Activated CD4-positive, alpha-beta T cell treated with anti-CD3 and anti-CD28 coated beads for 4 hours (primary cell): ENCODE data around the gene ANXA2R.
"Not testable (repeated sequence)": the region's sequence is repeated elsewhere in the genome, so short reads cannot be mapped to it uniquely, and the experiment has no call there.

Experiments used
- DNase-seq, 2 donors: peaks; one replicate each; pipeline ENCODE4 v3.0.0-alpha.2; 2020

ANXA2R gene, protein sequence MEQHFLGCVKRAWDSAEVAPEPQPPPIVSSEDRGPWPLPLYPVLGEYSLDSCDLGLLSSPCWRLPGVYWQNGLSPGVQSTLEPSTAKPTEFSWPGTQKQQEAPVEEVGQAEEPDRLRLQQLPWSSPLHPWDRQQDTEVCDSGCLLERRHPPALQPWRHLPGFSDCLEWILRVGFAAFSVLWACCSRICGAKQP

DNA sequence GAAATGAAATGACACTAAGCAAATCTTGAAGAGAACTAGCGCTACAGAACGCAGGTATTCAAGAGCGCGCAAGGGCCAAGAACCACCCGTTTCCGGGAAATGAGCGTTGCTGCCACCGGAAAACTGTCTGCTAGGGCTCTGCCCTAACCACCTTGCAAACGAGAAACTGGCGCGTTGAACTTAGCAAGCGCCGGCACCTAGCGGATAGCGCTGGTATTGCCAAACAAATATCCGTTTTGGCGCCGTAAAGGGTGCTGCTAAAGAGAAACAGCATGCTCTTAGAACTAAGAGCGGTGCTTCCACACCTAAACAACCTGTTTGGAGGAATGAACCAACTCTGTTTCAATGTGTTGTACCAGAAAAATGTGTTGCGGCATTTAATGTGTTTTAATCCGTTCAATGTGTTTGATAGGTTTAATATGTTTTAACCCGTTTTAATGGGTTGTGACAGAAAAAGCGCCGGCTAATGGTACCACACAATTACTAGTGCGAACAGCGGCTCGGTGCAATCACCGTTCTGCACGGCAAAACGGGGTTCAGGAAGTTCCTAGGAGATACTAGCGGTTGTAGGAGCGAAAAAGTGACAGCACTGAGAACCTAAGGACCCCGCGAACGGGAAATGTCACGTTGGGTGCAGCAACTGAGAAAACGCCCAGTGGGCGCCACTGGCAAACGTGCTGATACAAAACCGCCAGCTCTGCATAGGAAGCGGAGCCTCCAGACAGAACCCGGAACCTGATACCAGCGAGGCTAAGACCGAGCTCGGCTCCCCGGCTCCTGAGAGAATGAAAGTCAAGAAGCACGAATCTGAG is at the start of gene ANXA2R:
ANXA2R (minus strand) TSS at position 33 of the 812 bp plus-strand sequence. CDS start 273 bp downstream, outside the sequence.
- DNase-seq: peak; percentile 93 to 94

DNA sequence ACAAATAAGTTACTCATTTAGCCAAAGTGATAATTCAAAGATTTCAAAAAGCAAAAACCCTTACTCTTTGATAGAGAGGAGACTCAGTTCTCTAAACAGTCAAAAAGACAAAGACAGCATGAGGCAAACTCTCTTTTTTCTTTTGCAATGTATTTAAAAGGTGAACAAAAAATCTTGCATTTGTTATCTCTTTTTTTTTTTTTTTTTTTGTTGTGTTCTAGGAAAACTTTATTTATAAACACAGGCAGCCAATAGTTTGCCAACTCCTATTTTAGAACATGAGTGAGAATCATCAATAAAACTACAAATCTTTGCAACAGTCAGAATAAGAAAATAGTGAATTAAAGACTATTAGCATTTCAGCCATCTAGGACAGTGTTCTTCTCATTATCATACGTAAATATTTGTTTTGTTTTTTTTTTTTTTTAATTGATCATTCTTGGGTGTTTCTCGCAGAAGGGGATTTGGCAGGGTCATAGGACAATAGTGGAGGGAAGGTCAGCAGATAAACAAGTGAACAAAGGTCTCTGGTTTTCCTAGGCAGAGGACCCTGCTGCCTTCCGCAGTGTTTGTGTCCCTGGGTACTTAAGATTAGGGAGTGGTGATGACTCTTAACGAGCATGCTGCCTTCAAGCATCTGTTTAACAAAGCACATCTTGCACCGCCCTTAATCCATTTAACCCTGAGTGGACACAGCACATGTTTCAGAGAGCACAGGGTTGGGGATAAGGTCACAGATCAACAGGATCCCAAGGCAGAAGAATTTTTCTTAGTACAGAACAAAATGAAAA is 46.2 kb upstream of the ANXA2R start:
- DNase-seq: not testable (repeated sequence)

- no peak for DNase-seq
Measured at GRCh38 chr5:43085453-43085852, 45.3 kb upstream of the ANXA2R start.

DNA sequence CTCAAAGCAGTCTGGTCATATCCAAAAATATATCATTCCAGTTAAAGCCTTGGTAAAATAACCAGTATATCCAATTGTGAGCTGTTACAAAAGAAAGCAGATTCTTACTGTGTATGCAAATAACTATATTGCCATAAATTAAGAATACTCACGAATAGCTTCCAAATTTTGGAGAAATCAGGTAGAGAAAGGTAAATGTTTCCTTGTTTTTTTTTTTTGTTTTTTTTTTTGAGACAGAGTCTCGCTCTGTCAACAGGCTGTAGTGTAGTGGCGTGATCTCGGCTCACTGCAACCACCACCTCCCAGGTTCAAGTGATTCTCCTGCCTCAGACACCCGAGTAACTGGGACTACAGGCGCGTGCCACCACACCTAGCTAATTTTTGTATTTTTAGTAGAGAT is 44.3 kb upstream of the ANXA2R start:
- DNase-seq: not testable (repeated sequence)

DNA sequence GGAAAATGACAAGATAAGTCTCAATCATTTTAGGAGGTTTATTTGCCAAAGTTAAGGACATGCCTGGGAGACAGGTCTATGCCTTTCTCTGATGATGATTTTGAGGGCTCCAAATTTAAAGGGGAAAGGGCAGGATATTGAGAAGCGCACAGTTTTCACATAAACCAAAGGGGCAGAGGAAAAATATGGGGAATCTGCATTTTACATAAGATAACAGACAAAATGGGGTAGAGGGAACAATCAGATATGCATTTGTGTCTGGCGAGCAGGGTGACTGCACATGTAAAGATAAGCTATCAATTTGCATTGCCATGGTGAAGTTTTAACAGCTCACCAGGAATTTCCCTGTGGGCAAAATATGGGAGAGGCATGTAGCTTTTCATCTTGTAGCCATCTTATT is 41.2 kb upstream of the ANXA2R start:
- DNase-seq: not testable (repeated sequence)

DNA sequence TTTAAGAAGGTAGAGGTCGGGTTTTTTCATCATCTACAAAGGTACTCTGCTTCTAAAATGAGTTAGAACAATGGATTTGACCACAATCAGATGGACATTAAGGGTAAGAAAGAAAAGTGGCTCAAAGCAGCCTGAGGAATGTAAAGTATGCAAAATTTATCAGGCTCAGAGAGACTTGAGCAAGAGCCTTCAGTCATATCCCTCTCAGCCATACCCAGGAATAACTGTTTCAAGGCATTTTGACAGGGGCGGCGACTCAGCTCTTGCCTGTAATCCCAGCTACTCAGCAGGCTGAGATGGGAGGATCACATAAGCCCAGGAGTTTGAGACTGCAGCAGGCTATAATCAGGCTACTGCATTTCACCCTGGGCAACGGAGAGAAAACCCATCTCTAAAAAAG is 38.8 kb upstream of the ANXA2R start:
- no peak for DNase-seq

GRCh38 chr5:43077446-43078191 is 37.5 kb upstream of the ANXA2R start:
- not testable (repeated sequence) for DNase-seq

GRCh38 chr5:43075319-43076293 is 35.5 kb upstream of the ANXA2R start:
- DNase-seq: no peak

- no peak for DNase-seq
Measured at GRCh38 chr5:43074987-43075318, 34.8 kb upstream of the ANXA2R start.

GRCh38 chr5:43073597-43074546 is 33.8 kb upstream of the ANXA2R start:
- DNase-seq: peak; percentile 44 to 57

DNA sequence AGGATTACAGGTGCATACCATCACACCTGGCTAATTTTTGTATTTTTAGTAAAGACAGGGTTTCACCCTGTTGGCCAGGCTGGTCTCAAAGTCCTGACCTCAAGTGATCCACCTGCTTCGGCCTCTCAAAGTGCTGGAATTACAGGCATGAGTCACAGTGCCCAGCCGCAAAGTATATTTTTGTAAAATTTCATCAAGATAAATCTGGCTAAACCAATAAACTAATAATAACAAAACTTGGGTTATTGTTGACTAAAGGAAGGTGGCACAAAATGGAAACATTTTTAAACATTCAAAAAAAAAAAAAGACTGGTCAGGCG is 29.2 kb upstream of the ANXA2R start:
- DNase-seq: not testable (repeated sequence)

DNA sequence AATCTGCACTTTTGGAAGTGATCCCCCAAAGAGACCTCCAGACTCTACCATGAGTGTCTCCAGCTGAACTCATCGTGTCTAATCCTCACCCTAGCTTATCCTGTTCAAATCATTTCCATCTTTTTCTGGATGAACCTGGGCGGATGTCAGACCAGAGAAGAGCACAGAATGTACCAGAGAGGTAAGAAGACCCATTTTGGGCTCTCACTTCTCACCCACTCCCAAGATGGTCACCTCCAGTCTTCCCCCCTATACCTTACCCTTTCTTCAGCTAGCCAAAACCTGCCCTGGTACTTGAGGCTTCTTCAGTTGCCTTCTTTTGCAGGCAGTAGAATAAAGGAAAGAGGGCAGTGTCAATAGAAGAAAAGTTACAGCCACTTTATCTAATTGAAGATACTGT is 27.9 kb upstream of the ANXA2R start:
- DNase-seq: no peak

DNA sequence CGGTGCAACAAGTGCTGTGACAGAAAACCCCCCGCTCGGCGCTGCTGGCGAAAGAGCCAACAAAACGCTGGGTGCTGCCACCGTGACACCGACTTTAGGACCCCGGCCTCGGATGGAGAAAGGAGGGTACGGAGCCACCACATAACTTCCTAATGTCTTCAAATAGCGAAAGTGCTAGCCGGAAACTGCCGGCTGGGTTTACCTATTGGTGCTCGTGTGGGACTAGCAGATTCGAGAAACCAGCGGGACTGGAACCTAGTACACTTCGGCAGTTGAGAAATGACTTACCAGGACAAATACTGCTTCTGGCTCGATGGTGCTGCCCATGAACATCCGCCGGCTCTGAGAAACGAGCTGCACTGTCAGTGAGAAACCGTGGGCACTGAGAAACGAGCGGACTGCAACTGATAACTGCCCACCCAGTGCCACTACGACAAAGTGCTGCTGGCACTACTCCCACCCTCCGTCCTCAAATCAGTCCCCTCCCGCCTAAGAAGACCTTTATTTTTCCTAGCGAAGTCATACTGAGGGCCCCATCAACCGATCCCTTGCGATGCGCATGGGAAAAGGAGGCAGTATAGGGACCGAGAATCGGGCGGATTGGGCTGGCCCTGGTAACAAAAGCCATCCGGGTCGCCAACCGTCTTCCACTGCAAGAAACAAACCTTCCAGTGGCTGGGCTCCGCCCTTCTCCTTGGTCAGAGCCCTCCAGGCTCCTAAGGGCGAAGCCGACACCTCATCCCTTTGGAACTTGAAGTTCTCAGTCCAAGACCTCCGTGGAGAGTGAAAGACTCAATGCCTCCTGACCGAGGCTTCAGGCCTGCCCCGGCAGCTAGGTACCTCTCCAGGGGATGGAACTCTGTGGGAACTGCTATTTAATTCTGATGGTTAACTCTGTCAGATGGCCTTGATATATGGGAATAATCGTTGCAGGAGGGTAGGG is 27.0 kb upstream of the ANXA2R start:
- peak; percentile 84 to 92 for DNase-seq

GRCh38 chr5:43065948-43066798 is 26.1 kb upstream of the ANXA2R start:
- peak; percentile 69 to 75 for DNase-seq

- peak; percentile 9 to 22 for DNase-seq
Measured at GRCh38 chr5:43065387-43065947, 25.3 kb upstream of the ANXA2R start.

GRCh38 chr5:43063721-43064171 is 23.6 kb upstream of the ANXA2R start:
- DNase-seq: no peak

DNA sequence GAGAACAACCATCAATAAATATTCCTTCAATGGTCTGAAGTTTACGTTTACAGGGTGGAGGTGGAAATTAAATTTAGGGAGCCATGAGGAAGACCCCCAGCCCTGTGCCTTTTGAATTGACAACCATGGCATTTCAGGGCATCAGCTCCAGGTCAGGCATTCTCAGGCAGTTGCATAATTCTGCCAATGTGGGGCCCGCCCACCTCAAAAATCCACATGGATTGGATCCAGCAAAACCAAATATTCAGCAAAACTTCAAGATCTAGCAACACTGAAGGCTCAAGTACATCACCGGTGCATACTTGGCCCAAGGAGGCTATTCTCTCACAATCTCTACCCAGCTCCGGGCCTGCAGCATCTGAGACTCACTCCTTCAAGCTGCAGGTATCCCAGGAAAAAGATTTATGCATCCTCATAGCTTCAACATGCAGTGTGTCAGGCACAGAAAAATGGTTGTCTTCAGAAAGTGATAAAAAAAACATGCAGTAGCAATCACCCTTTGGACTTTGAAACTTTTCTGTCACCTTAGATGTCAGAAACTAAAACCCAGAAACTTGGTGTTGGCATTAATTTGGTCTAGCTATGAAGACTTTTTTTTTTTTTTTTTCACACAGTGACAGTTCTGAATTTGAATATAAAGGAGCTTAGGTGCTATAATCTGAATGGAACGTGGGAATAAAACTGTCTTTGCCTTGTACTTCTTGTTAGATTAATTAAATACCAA is 21.4 kb upstream of the ANXA2R start:
- DNase-seq: no peak
